ENCODE results near the gene CSRP2.

The CSRP2 gene

GRCh38 chr12:76908303-76909017, 29.6 kb upstream of the CSRP2 start:
- Mint-ChIP-seq H3K4me3 (no peak overlapping the region), H3K4me1 (ENCODE audit: low read depth) (no peaks in the 10 kb centered on the region), H3K36me3 (ENCODE audit: low read depth) (no peaks in the 10 kb centered on the region), H3K9me3 (no peaks in the 10 kb centered on the region), H3K27me3 (peaks cover 10% of the 10 kb centered on the region), H3K27ac (no peak overlapping the region)

GRCh38 chr12:76901628-76902380, 23.0 kb upstream of the CSRP2 start:
- no peak overlapping the region for H3K4me3 Mint-ChIP-seq
- no peak overlapping the region for H3K27ac Mint-ChIP-seq
- peaks cover 9% of the 10 kb centered on the region for H3K4me1 Mint-ChIP-seq (ENCODE audit: low read depth)

DNA sequence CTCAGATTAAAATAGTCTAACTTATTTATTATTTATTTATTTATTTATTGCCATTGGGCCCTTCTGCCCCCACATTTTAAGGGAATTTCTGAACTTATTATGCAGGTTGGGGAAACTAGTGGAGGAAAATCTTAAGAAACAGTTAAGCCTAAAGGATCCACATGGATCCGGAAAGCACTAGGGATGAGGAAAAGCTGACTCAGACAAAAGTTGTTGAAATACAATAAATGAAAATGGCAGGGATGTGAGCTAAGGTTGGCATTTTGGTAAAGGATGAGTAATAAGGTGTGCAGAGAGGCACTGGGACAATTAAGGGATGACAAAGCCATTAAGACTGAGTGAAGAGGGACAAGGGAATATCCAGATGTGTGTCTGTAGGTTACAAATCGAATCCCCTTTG, 20.7 kb upstream of the CSRP2 start:
- Mint-ChIP-seq H3K27ac (no peak overlapping the region), H3K27me3 (no peaks in the 10 kb centered on the region), H3K4me3 (no peak overlapping the region), H3K9me3 (no peaks in the 10 kb centered on the region), H3K4me1 (ENCODE audit: low read depth) (peaks cover 9% of the 10 kb centered on the region), H3K36me3 (ENCODE audit: low read depth) (no peaks in the 10 kb centered on the region)

More at GRCh38 chr12:76901628-76902380, 23.0 kb upstream of the CSRP2 start:
- Mint-ChIP-seq H3K9me3 (no peaks in the 10 kb centered on the region), H3K27me3 (no peaks in the 10 kb centered on the region), H3K36me3 (ENCODE audit: low read depth) (no peaks in the 10 kb centered on the region)

- no peaks in the 10 kb centered on the region for H3K36me3 Mint-ChIP-seq (ENCODE audit: low read depth)
- H3K9me3 Mint-ChIP-seq, result no peaks in the 10 kb centered on the region
- peaks cover 9% of the 10 kb centered on the region for H3K4me1 Mint-ChIP-seq (ENCODE audit: low read depth)
- no peaks in the 10 kb centered on the region for H3K27me3 Mint-ChIP-seq
- no peak overlapping the region for H3K27ac Mint-ChIP-seq
- H3K4me3 Mint-ChIP-seq, result no peak overlapping the region
Measured at GRCh38 chr12:76898442-76898841, 19.6 kb upstream of the CSRP2 start.

GRCh38 chr12:76896274-76896673, 17.5 kb upstream of the CSRP2 start:
- no peaks in the 10 kb centered on the region for H3K4me1 Mint-ChIP-seq (ENCODE audit: low read depth)
- no peak overlapping the region for H3K4me3 Mint-ChIP-seq
- H3K9me3 Mint-ChIP-seq, result no peaks in the 10 kb centered on the region
- H3K27ac Mint-ChIP-seq, result no peak overlapping the region
- H3K27me3 Mint-ChIP-seq, result no peaks in the 10 kb centered on the region
- H3K36me3 Mint-ChIP-seq (ENCODE audit: low read depth), result no peaks in the 10 kb centered on the region

DNA sequence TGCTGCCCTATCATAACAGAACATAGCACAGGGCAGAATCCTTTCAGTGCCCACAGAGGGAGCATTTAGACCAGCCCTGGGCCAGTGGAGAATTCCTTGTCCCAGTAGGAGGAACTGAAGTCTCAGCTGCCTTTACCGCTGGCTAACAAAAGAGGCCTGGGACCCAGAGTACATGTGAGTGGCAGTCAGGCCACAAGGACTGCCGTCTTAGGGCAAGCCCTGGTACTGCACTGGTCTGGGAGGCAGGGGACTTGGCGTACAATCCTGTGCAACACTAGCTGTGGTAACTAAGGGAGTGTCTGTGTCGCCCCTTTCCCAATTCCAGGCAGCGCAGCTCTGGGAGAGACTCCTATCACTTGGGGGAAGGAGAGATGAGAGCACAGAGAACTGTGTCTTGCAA, 17.0 kb upstream of the CSRP2 start:
- Mint-ChIP-seq H3K4me1 (ENCODE audit: low read depth) (peaks cover under 1% of the 10 kb centered on the region), H3K27ac (no peak overlapping the region), H3K27me3 (no peaks in the 10 kb centered on the region), H3K9me3 (no peaks in the 10 kb centered on the region), H3K4me3 (no peak overlapping the region), H3K36me3 (ENCODE audit: low read depth) (no peaks in the 10 kb centered on the region)

GRCh38 chr12:76891609-76892008, 12.8 kb upstream of the CSRP2 start:
- Mint-ChIP-seq H3K4me3 (no peak overlapping the region), H3K27ac (no peak overlapping the region), H3K27me3 (peaks cover 11% of the 10 kb centered on the region), H3K36me3 (ENCODE audit: low read depth) (no peaks in the 10 kb centered on the region), H3K9me3 (no peaks in the 10 kb centered on the region), H3K4me1 (ENCODE audit: low read depth) (peaks cover 6% of the 10 kb centered on the region)

DNA sequence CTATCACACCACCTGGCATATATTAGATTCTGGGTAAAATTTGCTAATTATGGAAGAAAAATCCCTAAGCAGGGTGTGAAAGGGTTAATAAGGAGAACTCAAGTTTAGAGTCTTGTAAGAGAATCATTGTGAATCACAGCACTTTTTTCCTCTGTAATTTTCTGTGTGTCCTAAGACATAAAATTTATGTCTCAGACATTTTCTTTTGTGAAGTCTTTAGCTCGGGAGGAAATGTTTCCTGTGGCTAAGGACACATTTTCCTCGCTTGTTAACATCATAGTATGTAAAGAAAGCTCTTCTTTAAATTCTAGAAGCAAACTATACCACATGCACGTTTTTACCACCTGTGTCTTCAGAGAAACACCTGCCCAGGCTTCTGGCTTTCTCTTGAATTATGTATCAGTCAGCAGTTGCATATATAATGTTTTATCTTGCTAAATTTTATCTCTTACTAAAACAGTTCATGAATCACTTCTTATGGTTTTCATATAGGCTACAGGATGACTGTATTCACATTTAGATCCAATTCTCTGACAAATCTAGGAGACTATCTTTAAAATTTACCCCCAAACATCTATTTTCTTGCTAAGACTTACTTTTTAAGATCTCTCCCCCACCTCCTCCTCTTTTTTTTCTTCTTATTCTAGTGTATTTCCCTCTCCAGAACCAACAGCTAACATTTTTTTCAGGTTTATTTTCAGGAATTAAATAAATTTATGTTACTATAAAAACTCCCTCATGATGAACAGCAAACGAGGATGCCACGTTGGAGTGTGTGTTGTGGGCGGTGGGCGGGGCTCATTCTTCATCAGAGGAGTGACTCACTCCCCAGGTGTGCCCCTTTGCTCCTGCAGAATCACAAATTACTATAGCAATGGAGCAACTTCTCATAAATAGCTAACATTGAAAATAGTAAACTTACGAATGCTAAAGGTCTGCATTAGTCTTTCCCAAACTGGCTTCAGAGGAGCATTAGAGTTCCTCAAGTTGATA, 11.6 kb upstream of the CSRP2 start:
- Mint-ChIP-seq H3K4me1 (ENCODE audit: low read depth) (peaks cover 6% of the 10 kb centered on the region), H3K9me3 (no peaks in the 10 kb centered on the region), H3K36me3 (ENCODE audit: low read depth) (no peaks in the 10 kb centered on the region), H3K27ac (no peak overlapping the region), H3K27me3 (peaks cover 11% of the 10 kb centered on the region), H3K4me3 (no peak overlapping the region)

DNA sequence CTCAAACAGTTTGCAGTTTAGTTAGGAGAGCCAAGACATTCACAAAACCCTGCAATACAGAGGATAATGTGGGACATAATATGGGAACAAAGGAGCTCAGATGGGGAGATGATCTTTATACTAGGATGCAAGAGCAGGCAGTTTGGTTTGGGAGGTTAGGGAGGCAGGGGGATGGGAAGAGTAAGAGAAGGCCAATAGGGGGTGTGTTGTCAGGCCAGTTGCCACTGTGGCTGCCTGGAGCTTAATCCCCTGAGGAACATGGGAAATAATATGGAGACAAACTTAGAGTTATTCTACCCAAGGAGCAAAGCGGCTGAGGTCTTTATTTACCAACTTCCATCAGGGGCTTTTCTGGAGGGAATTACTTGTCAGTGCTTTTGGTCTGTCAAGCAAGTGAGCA, 10.0 kb upstream of the CSRP2 start:
- no peaks in the 10 kb centered on the region for H3K9me3 Mint-ChIP-seq
- H3K27me3 Mint-ChIP-seq, result peaks cover 11% of the 10 kb centered on the region
- no peaks in the 10 kb centered on the region for H3K36me3 Mint-ChIP-seq (ENCODE audit: low read depth)
- H3K4me3 Mint-ChIP-seq, result no peak overlapping the region
- H3K4me1 Mint-ChIP-seq (ENCODE audit: low read depth), result peaks cover 6% of the 10 kb centered on the region
- H3K27ac Mint-ChIP-seq, result no peak overlapping the region

DNA sequence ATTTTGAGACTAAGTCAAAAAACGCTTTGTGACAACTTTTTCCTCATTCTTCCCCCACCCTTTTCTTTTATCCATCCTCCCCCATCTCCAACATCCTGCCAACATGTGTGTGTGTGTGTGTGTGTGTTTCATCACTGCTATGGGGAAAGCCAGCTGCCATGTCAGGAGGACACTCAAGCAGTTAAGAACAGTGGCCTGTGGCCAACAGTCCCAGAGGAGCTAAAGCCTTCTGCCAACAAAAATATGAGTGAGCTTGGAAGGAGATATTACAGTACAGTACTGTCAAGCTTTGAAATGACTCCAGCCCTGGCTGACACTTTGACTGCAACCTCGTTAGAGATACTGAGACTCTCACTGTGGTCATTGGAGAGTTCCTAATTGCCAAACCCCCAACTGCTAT, 5.0 kb upstream of the CSRP2 start:
- peaks cover 34% of the 10 kb centered on the region for H3K27me3 Mint-ChIP-seq
- H3K4me3 Mint-ChIP-seq, result no peak overlapping the region
- no peaks in the 10 kb centered on the region for H3K36me3 Mint-ChIP-seq (ENCODE audit: low read depth)
- H3K9me3 Mint-ChIP-seq, result no peaks in the 10 kb centered on the region
- peaks cover 3% of the 10 kb centered on the region for H3K4me1 Mint-ChIP-seq (ENCODE audit: low read depth)
- no peak overlapping the region for H3K27ac Mint-ChIP-seq

GRCh38 chr12:76883151-76883550, 4.3 kb upstream of the CSRP2 start:
- no peaks in the 10 kb centered on the region for H3K9me3 Mint-ChIP-seq
- H3K36me3 Mint-ChIP-seq (ENCODE audit: low read depth), result no peaks in the 10 kb centered on the region
- peaks cover 6% of the 10 kb centered on the region for H3K4me1 Mint-ChIP-seq (ENCODE audit: low read depth)
- peaks cover 34% of the 10 kb centered on the region for H3K27me3 Mint-ChIP-seq
- H3K27ac Mint-ChIP-seq, result no peak overlapping the region
- no peak overlapping the region for H3K4me3 Mint-ChIP-seq

GRCh38 chr12:76882367-76882766, 3.5 kb upstream of the CSRP2 start:
- Mint-ChIP-seq H3K4me1 (ENCODE audit: low read depth) (peaks cover 10% of the 10 kb centered on the region), H3K27ac (no peak overlapping the region), H3K27me3 (peaks cover 41% of the 10 kb centered on the region), H3K36me3 (ENCODE audit: low read depth) (no peaks in the 10 kb centered on the region), H3K9me3 (no peaks in the 10 kb centered on the region), H3K4me3 (no peak overlapping the region)

DNA sequence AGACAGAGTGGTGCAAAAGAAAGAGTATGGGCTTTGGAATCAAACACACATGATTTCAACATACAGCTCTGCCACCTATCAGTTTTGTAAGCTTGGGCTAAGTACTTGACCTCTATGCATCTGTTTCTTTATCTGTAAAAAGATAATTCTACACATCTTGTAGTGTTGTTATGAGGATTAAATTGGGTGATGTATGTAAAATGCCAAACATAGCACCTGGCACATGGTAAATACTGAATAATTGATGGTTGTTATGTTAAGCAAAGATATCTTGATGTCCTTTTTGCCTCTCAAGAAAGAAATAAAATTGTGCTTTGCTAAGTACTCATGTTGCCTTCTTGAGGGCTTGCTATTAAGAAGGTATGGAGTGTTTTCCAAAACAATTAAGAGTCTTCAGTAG, 2.3 kb upstream of the CSRP2 start:
- H3K27me3 Mint-ChIP-seq, result peaks cover 48% of the 10 kb centered on the region

DNA sequence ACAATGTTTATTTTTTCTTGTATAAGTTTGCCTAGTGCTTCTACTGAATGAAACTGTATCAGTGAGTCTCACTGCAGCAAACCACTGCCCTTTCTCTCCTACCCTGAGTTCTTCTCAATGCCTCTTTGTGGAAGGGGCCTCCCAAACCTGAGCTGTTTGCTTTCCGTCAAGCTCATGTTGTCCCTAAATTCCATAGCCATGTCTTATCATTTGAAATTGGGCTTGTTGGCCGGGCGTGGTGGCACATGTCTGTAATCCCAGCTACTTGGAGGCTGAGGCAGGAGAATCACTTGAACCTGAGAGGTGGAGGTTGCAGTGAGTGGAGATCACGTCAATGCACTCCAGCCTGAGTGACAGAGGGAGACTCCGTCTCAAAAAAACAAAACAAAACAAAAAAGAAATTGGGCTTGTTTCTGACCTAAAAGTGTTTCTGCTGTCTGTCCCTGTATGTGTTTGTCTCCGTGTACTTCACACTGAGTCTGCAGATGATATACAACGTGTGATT, 1.8 kb upstream of the CSRP2 start:
- Mint-ChIP-seq H3K27me3 (peaks cover 53% of the 10 kb centered on the region), H3K4me1 (ENCODE audit: low read depth) (peaks cover 11% of the 10 kb centered on the region), H3K27ac (no peak overlapping the region), H3K4me3 (no peak overlapping the region), H3K36me3 (ENCODE audit: low read depth) (no peaks in the 10 kb centered on the region), H3K9me3 (no peaks in the 10 kb centered on the region)

More for the DNA sequence above, 2.3 kb upstream of the CSRP2 start:
- Mint-ChIP-seq H3K9me3 (no peaks in the 10 kb centered on the region), H3K27ac (no peak overlapping the region), H3K36me3 (ENCODE audit: low read depth) (no peaks in the 10 kb centered on the region), H3K4me1 (ENCODE audit: low read depth) (peaks cover 11% of the 10 kb centered on the region), H3K4me3 (no peak overlapping the region)

Data from stimulated activated naive CD8-positive, alpha-beta T cell treated with anti-CD3 and anti-CD28 coated beads, Interleukin-15, Interleukin-2, amounts not matched to agents 100 ng/mL and 50 ng/mL, for 24 hours (primary cell).